Skeletal muscle cell (primary cell): ENCODE data around the gene CERS6.
"Not testable (repeated sequence)": the region's sequence is repeated elsewhere in the genome, so short reads cannot be mapped to it uniquely, and the experiment has no call there.

Experiments
- DNase-seq: peaks from one replicate; pipeline ENCODE4 v3.0.0-alpha.2; 2010; ENCODE audit warnings: low read depth
- H3K4me3 ChIP-seq: 2 replicates; pipeline ENCODE4 v1.5.1; 2011; ENCODE audit warnings: low read depth, mild to moderate bottlenecking, control low read depth, low read length, moderate library complexity

The CERS6 gene

GRCh38 chr2:168768357-168768756 lies 312.3 kb downstream of the CERS6 start:
- DNase-seq: not testable (repeated sequence)

GRCh38 chr2:168770796-168771195 lies 314.7 kb downstream of the CERS6 start:
- no peak overlapping the region for H3K4me3 ChIP-seq
- no peak for DNase-seq

More at GRCh38 chr2:168768357-168768756, 312.3 kb downstream of the CERS6 start:
- not testable (repeated sequence) for H3K4me3 ChIP-seq

GRCh38 chr2:168772704-168773103 lies 316.6 kb downstream of the CERS6 start:
- no peak for DNase-seq
- H3K4me3 ChIP-seq: no peak overlapping the region

GRCh38 chr2:168773128-168773527 lies 317.1 kb downstream of the CERS6 start:
- DNase-seq: no peak
- H3K4me3 ChIP-seq: no peak overlapping the region

DNA sequence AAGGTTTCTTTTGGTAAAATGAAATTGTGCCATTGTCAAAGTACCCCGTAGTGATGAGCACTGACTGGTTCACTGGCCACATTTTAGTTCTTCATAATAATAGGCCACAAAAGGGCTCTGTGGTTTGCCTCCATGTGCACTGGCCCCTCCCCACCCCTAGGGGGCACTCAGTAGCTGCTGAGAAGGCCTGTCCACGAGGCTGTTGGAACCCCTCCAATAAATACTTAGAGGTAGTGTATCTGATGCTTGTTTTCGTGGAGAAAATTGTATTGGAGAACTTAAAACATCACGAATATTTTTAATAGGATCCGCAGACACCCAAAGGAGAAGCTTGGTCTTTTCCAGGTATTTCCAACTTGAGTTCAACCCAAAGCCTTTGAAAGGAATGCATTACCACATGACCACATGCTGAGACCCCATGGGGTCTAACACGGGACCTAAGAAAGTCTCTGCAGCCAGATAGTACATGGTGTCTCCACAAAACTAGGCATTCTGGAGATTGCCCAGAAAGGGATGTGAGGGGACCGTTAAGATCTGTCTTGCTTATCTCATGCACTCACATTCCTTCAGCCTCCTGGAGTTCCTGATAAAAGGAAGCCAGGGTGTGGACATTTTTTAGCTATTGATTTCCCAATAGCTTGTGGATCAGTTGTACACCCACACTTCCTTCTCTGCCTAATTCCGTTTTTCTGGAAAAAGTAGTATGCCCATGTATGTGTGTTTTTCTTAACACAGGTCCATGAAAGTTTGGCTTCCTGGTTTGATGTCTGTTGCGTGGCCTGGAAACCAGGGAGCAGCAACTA lies 317.8 kb downstream of the CERS6 start:
- DNase-seq: peak; percentile 9
- no peak overlapping the region for H3K4me3 ChIP-seq

DNA sequence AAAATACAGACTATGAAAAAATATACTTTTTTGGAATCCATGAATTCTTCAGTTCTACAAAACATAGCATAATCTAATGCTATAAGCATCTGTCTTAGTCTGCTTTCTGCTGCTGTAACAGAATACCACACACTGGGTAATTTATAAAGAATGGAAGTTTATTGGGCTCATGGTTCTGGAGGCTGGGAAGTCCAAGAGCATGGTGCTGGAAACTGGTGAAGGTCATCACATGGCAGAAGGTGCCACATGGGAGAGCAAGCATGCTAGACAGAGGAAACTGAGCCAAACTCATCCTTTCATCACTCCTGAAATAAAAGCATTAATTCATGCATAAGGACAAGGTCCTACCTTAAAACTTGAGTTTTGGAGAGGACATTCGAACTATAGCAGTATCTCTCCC lies 319.8 kb downstream of the CERS6 start:
- no peak for DNase-seq
- H3K4me3 ChIP-seq: no peak overlapping the region

DNA sequence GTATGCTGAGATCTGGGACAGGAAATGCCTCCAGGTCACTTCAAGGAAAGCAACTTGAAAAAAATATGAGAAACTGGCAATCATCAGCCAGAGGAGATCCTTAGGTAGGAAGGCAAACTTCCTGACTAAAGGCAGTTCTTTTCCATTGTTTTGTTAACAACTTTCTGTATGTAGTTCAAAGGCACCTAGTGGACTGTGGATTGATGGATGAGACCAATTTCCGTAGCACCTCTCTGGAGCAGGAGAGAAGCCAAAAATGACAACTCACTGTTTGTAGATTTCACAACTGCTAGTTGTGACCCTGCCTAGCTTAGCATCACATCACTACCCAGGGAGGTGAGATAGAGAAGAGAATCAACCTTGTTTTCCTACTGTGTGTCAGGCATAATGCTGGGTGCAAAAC lies 324.6 kb downstream of the CERS6 start:
- H3K4me3 ChIP-seq: no peak overlapping the region
- no peak for DNase-seq

DNA sequence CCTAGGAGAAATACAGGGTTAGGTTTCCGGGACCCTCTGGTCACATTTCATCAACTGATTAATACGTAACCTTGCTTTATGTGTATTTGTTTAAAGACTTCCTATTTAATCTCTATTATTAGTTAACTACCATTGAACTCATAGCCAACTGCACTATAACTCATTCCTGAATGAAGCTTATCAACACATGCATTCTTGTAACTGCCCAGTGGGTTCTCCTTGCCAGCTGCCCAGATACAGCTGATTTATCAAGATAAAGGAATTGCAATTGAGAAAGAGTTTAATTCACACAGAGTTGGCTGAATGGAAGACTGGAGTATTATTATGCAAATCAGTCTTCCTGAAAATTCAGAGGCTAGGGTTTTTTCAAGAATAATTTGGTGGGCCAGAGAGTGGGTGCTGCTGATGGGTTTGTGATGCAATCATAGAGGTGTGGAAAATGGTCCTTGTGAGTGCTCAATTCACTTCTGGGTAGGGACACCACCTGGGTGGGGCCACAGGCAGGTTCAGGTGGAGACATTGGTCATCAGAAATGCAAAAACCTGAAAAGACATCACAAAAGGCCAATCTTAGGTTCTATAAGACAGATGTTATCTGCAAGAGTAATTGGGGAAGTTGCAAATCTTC lies 325.2 kb downstream of the CERS6 start:
- H3K4me3 ChIP-seq: no peak overlapping the region
- DNase-seq: no peak

- DNase-seq: no peak
Observed at GRCh38 chr2:168782271-168782670, 326.2 kb downstream of the CERS6 start.

DNA sequence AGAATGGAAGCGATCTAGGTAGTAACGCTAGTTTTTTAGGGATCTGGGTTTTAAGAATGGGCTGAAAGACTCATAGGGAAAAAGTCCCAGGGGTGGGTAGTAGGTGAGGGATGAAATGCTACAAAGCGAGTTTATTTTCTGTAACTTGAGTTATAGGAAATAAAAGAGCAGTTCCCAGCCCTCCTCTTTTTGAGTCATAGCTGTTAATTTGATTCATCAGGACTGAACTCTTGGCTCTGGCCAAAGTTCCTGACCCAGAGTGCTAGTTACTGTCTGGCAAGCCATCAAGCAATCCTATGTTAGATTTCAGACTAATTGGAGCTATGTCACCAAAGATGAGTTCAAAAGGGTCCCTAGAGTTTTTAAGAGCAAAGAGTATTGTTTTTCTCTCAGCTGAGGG lies 328.9 kb downstream of the CERS6 start:
- no peak for DNase-seq

More at GRCh38 chr2:168782271-168782670, 326.2 kb downstream of the CERS6 start:
- no peak overlapping the region for H3K4me3 ChIP-seq

DNA sequence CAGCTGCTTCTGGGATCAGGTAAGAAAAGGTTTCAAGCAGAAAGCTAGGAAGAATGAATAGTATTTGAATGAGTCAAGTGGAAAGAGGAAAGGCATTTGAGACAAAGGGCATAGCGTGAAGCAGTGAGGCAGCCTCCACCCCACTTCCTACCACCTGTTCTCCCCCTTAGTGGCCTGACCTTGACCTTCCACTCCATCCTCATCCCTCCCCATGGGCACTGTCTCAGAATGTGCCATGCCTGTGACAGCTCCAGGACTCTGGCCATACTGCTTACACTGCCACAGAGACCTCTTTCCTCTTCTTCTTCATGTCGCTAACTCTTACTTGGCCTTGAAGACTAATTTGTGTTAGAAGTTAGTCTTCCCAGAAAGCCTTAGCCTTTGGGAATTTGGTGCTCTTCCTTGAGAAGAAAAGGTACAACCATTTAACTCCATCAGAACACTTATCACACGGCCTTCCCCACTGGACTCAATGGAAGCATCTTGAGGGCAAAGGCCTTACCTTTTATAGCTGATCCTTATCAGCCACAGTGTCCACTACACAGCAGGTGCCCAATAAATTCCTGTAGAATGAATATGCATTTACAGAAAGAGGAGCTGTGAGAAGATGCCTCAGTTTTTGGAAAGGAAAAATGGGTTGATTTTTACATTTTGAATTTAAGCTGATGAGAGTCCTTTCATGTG lies 331.2 kb downstream of the CERS6 start:
- no peak for DNase-seq
- H3K4me3 ChIP-seq: no peak overlapping the region

More for the DNA sequence above, 328.9 kb downstream of the CERS6 start:
- H3K4me3 ChIP-seq: no peak overlapping the region

GRCh38 chr2:168787782-168788376 lies 331.8 kb downstream of the CERS6 start:
- no peak overlapping the region for H3K4me3 ChIP-seq
- no peak for DNase-seq

- DNase-seq: no peak
- H3K4me3 ChIP-seq: no peak overlapping the region
Observed at GRCh38 chr2:168789776-168790175, 333.7 kb downstream of the CERS6 start.

- no peak for DNase-seq
- H3K4me3 ChIP-seq: no peak overlapping the region
Observed at GRCh38 chr2:168790226-168790902, 334.3 kb downstream of the CERS6 start.

GRCh38 chr2:168791140-168791539 lies 335.1 kb downstream of the CERS6 start:
- not testable (repeated sequence) for DNase-seq, H3K4me3 ChIP-seq

DNA sequence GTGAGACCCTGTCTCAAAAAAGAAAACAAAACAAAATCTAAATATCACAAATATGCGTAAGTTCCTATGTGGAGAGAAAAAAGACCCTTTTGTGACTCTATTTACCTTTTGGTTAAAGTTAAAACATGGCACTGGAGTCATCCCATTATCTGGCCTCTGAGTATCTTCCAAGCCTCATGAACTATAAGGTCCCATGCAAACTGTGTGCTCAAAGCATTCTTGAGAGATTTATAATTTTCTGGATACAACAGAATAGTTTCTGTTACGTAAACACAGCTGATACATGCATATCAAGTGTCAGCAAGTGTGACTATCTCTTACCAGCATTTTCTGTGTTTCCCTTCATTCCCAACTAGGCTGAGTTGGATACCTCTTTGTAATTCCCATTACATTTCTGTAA lies 337.5 kb downstream of the CERS6 start:
- no peak for DNase-seq
- no peak overlapping the region for H3K4me3 ChIP-seq

GRCh38 chr2:168794968-168795367 lies 338.9 kb downstream of the CERS6 start:
- no peak for DNase-seq
- H3K4me3 ChIP-seq: no peak overlapping the region

DNA sequence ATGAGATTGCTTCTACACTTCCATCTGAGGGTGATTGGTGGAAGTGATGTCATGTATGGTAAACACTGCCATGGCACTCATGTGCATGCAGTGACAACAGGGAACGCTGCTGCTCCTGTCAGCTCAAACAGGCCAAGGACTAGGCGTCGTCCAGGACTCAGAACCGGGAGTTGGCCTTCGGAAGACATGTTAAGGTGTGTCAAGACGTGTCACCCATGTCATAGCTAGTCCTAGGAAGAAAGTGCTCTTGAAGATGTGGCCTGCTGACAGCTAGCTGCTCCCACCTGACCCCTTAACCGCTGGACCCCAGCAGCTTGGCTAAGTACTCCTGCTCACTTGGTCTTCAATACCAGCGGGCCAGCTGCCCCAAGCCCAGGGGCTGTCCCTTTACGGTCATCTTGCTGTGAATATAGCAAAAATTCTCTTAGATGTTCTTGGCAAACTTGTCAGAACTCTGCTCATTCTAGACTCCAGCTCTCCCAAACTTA lies 340.1 kb downstream of the CERS6 start:
- DNase-seq: no peak

GRCh38 chr2:168796583-168797285 lies 340.7 kb downstream of the CERS6 start:
- peak; percentile 39 for DNase-seq
- H3K4me3 ChIP-seq: no peak overlapping the region

More for the DNA sequence above, 340.1 kb downstream of the CERS6 start:
- H3K4me3 ChIP-seq: no peak overlapping the region
